Kidney (tissue), 14 donors: ENCODE results near the gene NAALAD2. TPM values are rescaled to one million over a fixed set of nuclear protein-coding genes. Genes with fewer than 3 reads are reported as not detected.

Experiments used
- DNase-seq, 5 donors: peaks; one replicate each; pipeline ENCODE4 v3.0.0-alpha.2; 2013 to 2020
- FAIRE-seq: peaks from 2 replicates; lab custom pipeline; 2012; peaks lifted over from hg19 to GRCh38; lab: Jason Lieb, UNC
- H3K27ac ChIP-seq, 2 donors: one replicate each; pipeline ENCODE4 v1.7.0; 2013; ENCODE audit warnings: low read depth in 2 of 2, low read length in 2 of 2, inconsistent platforms in 1 of 2
- H3K27me3 ChIP-seq: one replicate; pipeline ENCODE4 v1.7.1; 2013; ENCODE audit warnings: low read length, inconsistent platforms; ENCODE audit not compliant: control insufficient read depth, insufficient read depth
- H3K36me3 ChIP-seq, 3 donors: one replicate each; pipeline versions ENCODE4 v1.7.0 to v1.7.1; 2013; ENCODE audit warnings: low read length in 3 of 3, control low read depth in 1 of 3, inconsistent platforms in 1 of 3; ENCODE audit not compliant: insufficient read depth in 3 of 3, control insufficient read depth in 2 of 3
- H3K4me1 ChIP-seq, 3 donors: one replicate each; pipeline versions ENCODE4 v1.7.0 to v1.7.1; 2013; ENCODE audit warnings: low read length in 3 of 3, inconsistent platforms in 1 of 3, low read depth in 1 of 3; ENCODE audit not compliant: control insufficient read depth in 2 of 3, insufficient read depth in 2 of 3
- H3K4me3 ChIP-seq, 3 donors: one replicate each; pipeline versions ENCODE4 v1.7.0 to v1.8.1; 2013; ENCODE audit warnings: low read length in 3 of 3, control low read depth in 1 of 3, inconsistent platforms in 1 of 3
- H3K9ac ChIP-seq, 3 donors: one replicate each; pipeline versions ENCODE4 v1.7.0 to v1.7.1; 2013; ENCODE audit warnings: low read length in 3 of 3, control low read depth in 1 of 3, inconsistent platforms in 1 of 3
- H3K9me3 ChIP-seq, 3 donors: one replicate each; pipeline versions ENCODE4 v1.7.0 to v1.7.1; 2013; ENCODE audit warnings: low read length in 3 of 3, control low read depth in 1 of 3, inconsistent platforms in 1 of 3; ENCODE audit not compliant: control insufficient read depth in 2 of 3, insufficient read depth in 1 of 3
- CTCF ChIP-seq: IDR thresholded peaks from 3 replicates; pipeline ENCODE4 v1.5.1; 2012; ENCODE audit warnings: mild to moderate bottlenecking, moderate library complexity, borderline replicate concordance; ENCODE audit not compliant: insufficient read depth; ENCODE audit errors: extremely low read depth
- intact Hi-C: fragments of 100-400 bp; cut with DNase I; formaldehyde crosslinking; loops from one replicate; pipeline ENCODE4 v1.11.1; 2022
- polyA plus RNA-seq: library from polyadenylated mRNA; stranded (reverse); fragments of 350-450 nt; fragmentation: Illumina TruSeq; extraction: RNeasy Lipid Tissue Mini Kit (QIAGEN cat#74804); gene quantifications from one replicate; pipeline ENCODE4 v1.2.3, GENCODE V29; 2014; ENCODE audit warnings: low read depth, low replicate concordance; ENCODE audit not compliant: insufficient read depth
- total RNA-seq: library from RNA; stranded (reverse); fragmentation: NEBNext Ultra II Directional; extraction: Animal tissue kit (Norgen Biotek cat#: 25700); gene quantifications from one replicate; pipeline ENCODE4 v1.2.1, GENCODE V29; 2021
- donor health status: control.
- donor health status: control.
- donor health status: control.
- donor health status: control.
- donor health status: control.
- donor health status: DM: yes; HTN: yes; CAD: no.
- donor health status: Normal renal cell carcinoma (clear cell type).

NAALAD2 gene
- total and polyA plus RNA-seq, 2 donors from 2014 or later, result 1.5 to 2.0 TPM

GRCh38 chr11:90221803-90222458 lies 87.5 kb downstream of the NAALAD2 start:
- TF ChIP-seq CTCF, result no peak
- peak overlapping the region; percentile 95 to 96 for H3K27ac ChIP-seq
- no peaks in the 10 kb centered on the region for H3K27me3 ChIP-seq
- intact Hi-C loops, result no loop called here
- no peak for FAIRE-seq
- no peaks in the 10 kb centered on the region for H3K36me3 ChIP-seq
- H3K9me3 ChIP-seq, result no peaks in the 10 kb centered on the region
- no peak for DNase-seq
- H3K4me1 ChIP-seq, result peaks cover 0 to 14% (median 4%) of the 10 kb centered on the region in 3 donors
- H3K9ac ChIP-seq, result peak overlapping the region; percentile 90 to 94 (median 92)
- peak overlapping the region; percentile 86 to 94 (median 90) for H3K4me3 ChIP-seq

GRCh38 chr11:90222459-90223247 lies 88.2 kb downstream of the NAALAD2 start, which contains the start of gene CHORDC1:
Gene CHORDC1, minus strand, starts transcription at chr11:90223049. Its CDS starts 95 bp downstream, at chr11:90222954.
- Histone ChIP-seq H3K4me3 (peak within 1 kb of the TSS; percentile 86 to 94 (median 90)), H3K4me1 (peaks cover 0 to 14% (median 4%) of the 10 kb centered on the region in 3 donors), H3K27me3 (no peaks in the 10 kb centered on the region), H3K9ac (peak within 1 kb of the TSS; percentile 92 to 94 (median 92)), H3K36me3 (no peaks in the 10 kb centered on the region), H3K9me3 (no peaks in the 10 kb centered on the region), H3K27ac (peak within 1 kb of the TSS; percentile 95 to 96)
- no peak for TF ChIP-seq CTCF
- DNase-seq (peak; percentile 90 to 96 (median 95)), FAIRE-seq (no peak)
- intact Hi-C loops, result no loop called here

- DNase-seq (no peak), FAIRE-seq (no peak)
- Histone ChIP-seq H3K4me3 (peak overlapping the region; percentile 86 to 94 (median 90)), H3K4me1 (peaks cover 0 to 14% (median 4%) of the 10 kb centered on the region in 3 donors), H3K36me3 (no peaks in the 10 kb centered on the region), H3K9ac (peak overlapping the region; percentile 92 to 94 (median 92)), H3K27ac (peak overlapping the region; percentile 95 to 96), H3K27me3 (no peaks in the 10 kb centered on the region), H3K9me3 (no peaks in the 10 kb centered on the region)
- no peak for TF ChIP-seq CTCF
- intact Hi-C loops, result no loop called here
These were observed 88.8 kb downstream of the NAALAD2 start for GRCh38 chr11:90223248-90223585.
